ENCODE measurements around the gene PLOD3. TPM values are rescaled to one million over a fixed set of nuclear protein-coding genes. Genes with fewer than 3 reads are reported as not detected.

The PLOD3 gene
- total RNA-seq, 1 experiment from 2014 or later: 48.3 TPM

- peak overlapping the region; percentile 24 for H3K27ac Mint-ChIP-seq
- POLR2A ChIA-PET: interaction anchor here (0.8 kb wide), 1 partner anchor 11 kb away, joined by 3 read pairs; the partner anchor contains the start of gene CLDN15
- CTCF ChIA-PET: interaction anchor here (0.9 to 1.2 kb wide), 3 partner anchors 35 to 104 kb away, joined by 4 to 6 read pairs (median 5); no protein-coding TSS in a partner anchor
- H3K4me1 Mint-ChIP-seq: peaks cover 28% of the 10 kb centered on the region
- ATAC-seq (no peak), DNase-seq (ENCODE audit: low spot score) (no peak)
- H3K4me3 Mint-ChIP-seq: no peak overlapping the region
- H3K27me3 Mint-ChIP-seq (ENCODE audit: low read depth): no peaks in the 10 kb centered on the region; the same call in 1 of the 2 replicates
- peaks cover 20% of the 10 kb centered on the region for H3K36me3 Mint-ChIP-seq
- TF ChIP-seq TEAD1 (CRISPR knock-in tag; IDR thresholded peaks at IDR 0.05) (no peak), IRF1 (CRISPR knock-in tag; IDR thresholded peaks at IDR 0.05) (no peak), MYBL2 (CRISPR knock-in tag; IDR thresholded peaks at IDR 0.05) (no peak), EMX1 (CRISPR knock-in tag; IDR thresholded peaks at IDR 0.05) (no peak), NR3C1 (CRISPR knock-in tag; conservative IDR thresholded peaks at IDR 0.05; ENCODE audit: low read depth) (no peak), FOXP4 (CRISPR knock-in tag; IDR thresholded peaks at IDR 0.05) (no peak)
- no peaks in the 10 kb centered on the region for H3K9me3 Mint-ChIP-seq
These were observed 30.9 kb upstream of the PLOD3 start for GRCh38 chr7:101248276-101248675.

- Mint-ChIP-seq H3K36me3 (peaks cover 19% of the 10 kb centered on the region), H3K4me3 (peak overlapping the region; percentile 96), H3K27me3 (ENCODE audit: low read depth) (no peaks in the 10 kb centered on the region), H3K9me3 (no peaks in the 10 kb centered on the region), H3K4me1 (peaks cover 20% of the 10 kb centered on the region), H3K27ac (peak overlapping the region; percentile 96)
- TF ChIP-seq CREB1 (CRISPR knock-in tag; IDR thresholded peaks at IDR 0.05) (0 out of 2 replicates have a peak, but pooled peaks have one; percentile 3), E2F5 (CRISPR knock-in tag; IDR thresholded peaks at IDR 0.05) (no peak), USF1 (CRISPR knock-in tag; IDR thresholded peaks at IDR 0.05) (peak; percentile 60; the same call in 1 of the 2 replicates), JUN (CRISPR knock-in tag; IDR thresholded peaks at IDR 0.05) (no peak), CREM (CRISPR knock-in tag; IDR thresholded peaks at IDR 0.05) (no peak), SMAD3 (CRISPR knock-in tag; IDR thresholded peaks at IDR 0.05; ENCODE audit: borderline replicate concordance) (no peak), MXD4 (CRISPR knock-in tag; IDR thresholded peaks at IDR 0.05; ENCODE audit: borderline replicate concordance) (no peak), SMAD4 (CRISPR knock-in tag; IDR thresholded peaks at IDR 0.05) (no peak), ERG (CRISPR knock-in tag; IDR thresholded peaks at IDR 0.05) (no peak), NFATC4 (CRISPR knock-in tag; IDR thresholded peaks at IDR 0.05) (no peak), EMX1 (CRISPR knock-in tag; IDR thresholded peaks at IDR 0.05) (no peak), ESRRA (CRISPR knock-in tag; IDR thresholded peaks at IDR 0.05; ENCODE audit: borderline replicate concordance) (0 out of 2 replicates have a peak, but pooled peaks have one; percentile 17)
- TF ChIP-seq, protein P1, sequence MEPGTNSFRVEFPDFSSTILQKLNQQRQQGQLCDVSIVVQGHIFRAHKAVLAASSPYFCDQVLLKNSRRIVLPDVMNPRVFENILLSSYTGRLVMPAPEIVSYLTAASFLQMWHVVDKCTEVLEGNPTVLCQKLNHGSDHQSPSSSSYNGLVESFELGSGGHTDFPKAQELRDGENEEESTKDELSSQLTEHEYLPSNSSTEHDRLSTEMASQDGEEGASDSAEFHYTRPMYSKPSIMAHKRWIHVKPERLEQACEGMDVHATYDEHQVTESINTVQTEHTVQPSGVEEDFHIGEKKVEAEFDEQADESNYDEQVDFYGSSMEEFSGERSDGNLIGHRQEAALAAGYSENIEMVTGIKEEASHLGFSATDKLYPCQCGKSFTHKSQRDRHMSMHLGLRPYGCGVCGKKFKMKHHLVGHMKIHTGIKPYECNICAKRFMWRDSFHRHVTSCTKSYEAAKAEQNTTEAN (CRISPR knock-in tag; IDR thresholded peaks at IDR 0.05): no peak
- TF ChIP-seq, protein P2, sequence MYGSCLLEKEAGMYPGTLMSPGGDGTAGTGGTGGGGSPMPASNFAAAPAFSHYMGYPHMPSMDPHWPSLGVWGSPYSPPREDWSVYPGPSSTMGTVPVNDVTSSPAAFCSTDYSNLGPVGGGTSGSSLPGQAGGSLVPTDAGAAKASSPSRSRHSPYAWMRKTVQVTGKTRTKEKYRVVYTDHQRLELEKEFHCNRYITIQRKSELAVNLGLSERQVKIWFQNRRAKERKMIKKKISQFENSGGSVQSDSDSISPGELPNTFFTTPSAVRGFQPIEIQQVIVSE (CRISPR knock-in tag; IDR thresholded peaks at IDR 0.05; ENCODE audit: borderline replicate concordance): no peak
- TF ChIP-seq, protein P3, sequence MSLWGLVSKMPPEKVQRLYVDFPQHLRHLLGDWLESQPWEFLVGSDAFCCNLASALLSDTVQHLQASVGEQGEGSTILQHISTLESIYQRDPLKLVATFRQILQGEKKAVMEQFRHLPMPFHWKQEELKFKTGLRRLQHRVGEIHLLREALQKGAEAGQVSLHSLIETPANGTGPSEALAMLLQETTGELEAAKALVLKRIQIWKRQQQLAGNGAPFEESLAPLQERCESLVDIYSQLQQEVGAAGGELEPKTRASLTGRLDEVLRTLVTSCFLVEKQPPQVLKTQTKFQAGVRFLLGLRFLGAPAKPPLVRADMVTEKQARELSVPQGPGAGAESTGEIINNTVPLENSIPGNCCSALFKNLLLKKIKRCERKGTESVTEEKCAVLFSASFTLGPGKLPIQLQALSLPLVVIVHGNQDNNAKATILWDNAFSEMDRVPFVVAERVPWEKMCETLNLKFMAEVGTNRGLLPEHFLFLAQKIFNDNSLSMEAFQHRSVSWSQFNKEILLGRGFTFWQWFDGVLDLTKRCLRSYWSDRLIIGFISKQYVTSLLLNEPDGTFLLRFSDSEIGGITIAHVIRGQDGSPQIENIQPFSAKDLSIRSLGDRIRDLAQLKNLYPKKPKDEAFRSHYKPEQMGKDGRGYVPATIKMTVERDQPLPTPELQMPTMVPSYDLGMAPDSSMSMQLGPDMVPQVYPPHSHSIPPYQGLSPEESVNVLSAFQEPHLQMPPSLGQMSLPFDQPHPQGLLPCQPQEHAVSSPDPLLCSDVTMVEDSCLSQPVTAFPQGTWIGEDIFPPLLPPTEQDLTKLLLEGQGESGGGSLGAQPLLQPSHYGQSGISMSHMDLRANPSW (CRISPR knock-in tag; conservative IDR thresholded peaks at IDR 0.05; ENCODE audit: low read depth): no peak
- ATAC-seq (no peak), DNase-seq (ENCODE audit: low spot score) (no peak)
- ChIA-PET CTCF (interaction anchor here (1.2 to 4.4 kb wide), 14 partner anchors 10 to 101 kb away, joined by 3 to 62 read pairs (median 10); partner anchors contain the start of genes PLOD3 and ZNHIT1), POLR2A (interaction anchor here (2.5 kb wide), 1 partner anchor 11 kb away, joined by 13 read pairs; no protein-coding TSS in a partner anchor)
These were observed 27.8 kb upstream of the PLOD3 start for GRCh38 chr7:101245147-101245668.

Measured in WTC11 (cell line).